GM12891 (cell line): Measurements from ENCODE around the gene MFAP1.

Experiments used
- DNase-seq: peaks from one replicate; pipeline ENCODE4 v3.0.0; 2011; ENCODE audit warnings: low spot score; ENCODE audit not compliant: insufficient read length
- FAIRE-seq: peaks from 2 replicates; lab custom pipeline; 2011; peaks lifted over from hg19 to GRCh38; lab: Jason Lieb, UNC
- PAX5 ChIP-seq: IDR thresholded peaks from 2 replicates; pipeline ENCODE4 v1.6.1; 2011; ENCODE audit warnings: low read length, moderate library complexity, mild to moderate bottlenecking; ENCODE audit not compliant: insufficient read depth, severe bottlenecking
- POLR2A ChIP-seq: IDR thresholded peaks from 2 replicates; pipeline ENCODE4 v1.6.1; 2011; ENCODE audit warnings: low read depth, low read length, control low read depth
- POLR2AphosphoS5 ChIP-seq: IDR thresholded peaks from 2 replicates; pipeline ENCODE4 v1.6.1; 2011; ENCODE audit warnings: low read depth, low read length, control low read depth
- POU2F2 ChIP-seq: IDR thresholded peaks from 2 replicates; pipeline ENCODE4 v1.6.1; 2011; ENCODE audit warnings: low read depth, mild to moderate bottlenecking, control low read depth, low read length, moderate library complexity
- SPI1 ChIP-seq: IDR thresholded peaks from 2 replicates; pipeline ENCODE4 v1.6.1; 2011; ENCODE audit warnings: low read depth, low read length, control low read depth
- TAF1 ChIP-seq: IDR thresholded peaks from 2 replicates; pipeline ENCODE4 v1.6.1; 2011; ENCODE audit warnings: low read depth, low read length, control low read depth

The MFAP1 gene

DNA sequence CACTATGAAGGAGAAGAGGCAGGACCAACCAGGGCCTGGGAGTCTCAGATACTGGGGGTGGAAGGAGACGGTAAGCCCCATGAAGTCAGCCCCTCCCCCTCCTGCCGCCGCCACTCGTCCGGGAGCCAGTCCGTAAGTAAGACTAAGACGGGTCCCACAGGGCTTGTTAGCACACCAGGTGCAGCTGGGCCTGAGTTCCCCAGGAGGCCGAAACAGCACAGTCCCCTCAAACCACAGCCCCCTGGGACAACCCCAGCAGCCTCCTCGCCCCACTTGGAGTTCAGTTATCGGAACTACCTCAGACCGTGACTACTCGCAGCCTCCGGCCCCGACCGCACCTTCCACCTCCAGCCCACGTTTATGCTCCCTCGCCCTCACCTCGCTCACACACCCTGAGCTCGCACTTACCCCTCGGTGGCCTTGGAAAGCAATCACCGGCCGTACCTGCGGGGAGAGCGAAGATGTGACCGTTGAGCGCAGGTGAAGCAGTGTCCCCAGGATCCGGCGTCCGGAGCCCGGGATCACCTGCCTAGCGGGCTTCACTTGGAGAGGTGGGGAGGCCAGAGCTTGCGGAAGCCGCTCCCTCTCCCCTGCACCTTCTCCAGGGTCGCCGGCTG is 48.3 kb downstream of the MFAP1 start:
- DNase-seq, result peak; percentile 38
- TF ChIP-seq POLR2AphosphoS5 (no peak; the same call in 1 of the 2 replicates), SPI1 (no peak), POU2F2 (peak; percentile 19), PAX5 (peak; percentile 43), POLR2A (no peak), TAF1 (no peak)
- peak; percentile 92 for FAIRE-seq

DNA sequence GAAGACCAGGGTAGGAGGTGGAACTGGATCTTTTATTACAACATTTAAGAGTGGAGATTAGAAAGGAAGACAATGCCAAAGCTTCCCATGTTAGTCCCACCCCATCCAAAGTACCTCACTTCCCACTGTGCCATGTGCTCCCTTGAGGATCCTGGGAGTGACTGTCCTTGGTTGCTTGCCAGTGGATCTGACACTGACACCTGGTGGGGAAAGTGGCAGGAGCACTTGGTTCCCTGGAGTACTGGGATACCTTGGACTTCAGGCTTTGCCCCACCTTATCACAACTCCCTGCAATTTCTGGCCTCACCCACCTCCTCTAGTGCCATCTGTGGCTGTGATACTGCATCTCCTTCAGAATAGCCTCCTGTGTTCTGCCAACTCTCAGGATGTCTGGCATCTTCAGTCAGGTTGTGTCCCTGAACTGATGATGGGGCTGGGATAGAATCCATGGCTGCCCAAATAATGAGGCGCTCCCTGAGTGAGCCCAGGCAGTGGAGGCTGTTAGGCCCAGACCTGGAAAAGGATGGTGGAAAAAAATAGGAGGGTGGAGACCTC is 49.0 kb downstream of the MFAP1 start:
- FAIRE-seq (no peak), DNase-seq (no peak)
- TF ChIP-seq TAF1, result no peak
- peak; percentile 61; the same call in 1 of the 2 replicates for TF ChIP-seq POU2F2

- DNase-seq (no peak), FAIRE-seq (no peak)
- TF ChIP-seq POLR2AphosphoS5, result peak; percentile 45; the same call in 1 of the 2 replicates
- TF ChIP-seq POLR2A, result 0 out of 2 replicates have a peak, but pooled peaks have one; percentile 9
- TF ChIP-seq TAF1, result no peak
- no peak for TF ChIP-seq PAX5
- TF ChIP-seq POU2F2, result no peak
- no peak for TF ChIP-seq SPI1
Observed at GRCh38 chr15:43774062-43774461, 50.4 kb downstream of the MFAP1 start.

GRCh38 chr15:43772624-43773023 is 51.9 kb downstream of the MFAP1 start:
- TF ChIP-seq PAX5 (no peak), SPI1 (no peak), POLR2A (no peak), POU2F2 (no peak), POLR2AphosphoS5 (no peak), TAF1 (no peak)
- no peak for DNase-seq
- no peak for FAIRE-seq

DNA sequence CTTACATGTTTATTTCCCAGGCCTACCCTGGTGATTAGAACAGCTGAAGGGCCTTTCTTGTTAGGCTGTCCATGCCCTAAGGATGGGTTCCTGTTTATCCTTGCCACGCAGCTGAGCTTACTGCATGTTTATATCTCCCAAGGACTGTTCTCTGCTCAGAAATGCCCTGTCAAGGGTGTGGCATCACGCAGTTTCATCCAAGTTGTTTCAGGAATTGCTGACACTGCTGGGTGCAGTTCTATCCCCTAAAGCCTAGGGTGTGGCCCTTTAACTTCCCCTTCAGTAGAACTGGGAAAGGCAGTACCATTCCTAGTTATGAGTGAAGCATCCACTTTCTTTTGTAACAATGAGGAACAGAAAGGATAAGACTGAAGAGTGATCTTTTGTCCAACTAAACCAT is 52.7 kb downstream of the MFAP1 start:
- TF ChIP-seq PAX5 (no peak), SPI1 (no peak), POU2F2 (no peak), POLR2AphosphoS5 (no peak), POLR2A (no peak; the same call in 1 of the 2 replicates), TAF1 (no peak)
- no peak for FAIRE-seq
- DNase-seq, result no peak

- DNase-seq (no peak), FAIRE-seq (peak; percentile 76)
- no peak for TF ChIP-seq SPI1
- no peak for TF ChIP-seq PAX5
- no peak for TF ChIP-seq POLR2A
- no peak for TF ChIP-seq POLR2AphosphoS5
- TF ChIP-seq POU2F2, result no peak
Observed at GRCh38 chr15:43769584-43770228, 54.8 kb downstream of the MFAP1 start.

DNA sequence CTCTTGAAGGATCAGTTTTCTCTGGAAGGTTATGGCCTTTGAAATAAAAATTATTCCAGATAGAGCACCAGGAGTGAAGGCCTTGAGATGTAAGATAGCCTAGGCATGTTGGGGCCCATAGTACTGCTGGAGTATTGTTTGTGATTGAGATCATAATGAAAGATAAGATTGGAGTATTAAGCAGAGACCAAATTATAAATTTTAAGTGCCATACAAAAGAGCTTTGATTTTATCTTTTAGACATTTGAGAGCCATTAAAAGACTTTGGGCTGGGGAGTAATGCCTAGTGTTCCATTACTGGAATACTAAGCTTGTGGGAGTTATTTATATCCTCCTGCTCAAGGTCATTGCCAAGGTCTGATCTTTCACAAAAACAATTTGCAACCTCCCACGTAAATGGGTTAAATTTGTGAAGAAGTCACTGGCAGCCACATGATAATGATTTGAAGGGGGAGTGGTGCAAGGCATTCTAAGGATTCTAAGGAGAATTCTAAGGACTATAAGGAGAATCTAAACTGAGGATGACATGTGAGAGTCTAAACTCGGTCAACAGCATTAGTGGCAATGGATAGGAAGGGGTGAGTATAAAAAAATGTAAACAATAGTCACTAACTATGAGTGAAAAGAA is 60.6 kb downstream of the MFAP1 start:
- FAIRE-seq, result no peak
- TF ChIP-seq POLR2A, result no peak
- no peak for TF ChIP-seq TAF1
- no peak for TF ChIP-seq POLR2AphosphoS5
- TF ChIP-seq PAX5, result no peak
- no peak for TF ChIP-seq POU2F2
- no peak for TF ChIP-seq SPI1
- DNase-seq, result no peak

GRCh38 chr15:43762824-43763223 is 61.7 kb downstream of the MFAP1 start:
- DNase-seq (no peak), FAIRE-seq (no peak)
- no peak for TF ChIP-seq POU2F2
- TF ChIP-seq TAF1, result no peak
- no peak for TF ChIP-seq SPI1
- TF ChIP-seq PAX5, result no peak
- TF ChIP-seq POLR2A, result no peak
- TF ChIP-seq POLR2AphosphoS5, result no peak
